Measurements from ENCODE around the gene MAST2.
"Not testable (repeated sequence)": the region's sequence is repeated elsewhere in the genome, so short reads cannot be mapped to it uniquely, and the experiment has no call there.

Gene MAST2

GRCh38 chr1:45843474-45843905 lies 40.1 kb downstream of the MAST2 start:
- H3K4me3 ChIP-seq (ENCODE audit: low read depth, low read length), result no peak overlapping the region
- TF ChIP-seq CTCF (IDR thresholded peaks at IDR 0.05; ENCODE audit: low read depth, low read length), result no peak

GRCh38 chr1:45844000-45844399 lies 40.6 kb downstream of the MAST2 start:
- not testable (repeated sequence) for H3K4me3 ChIP-seq (ENCODE audit: low read depth, low read length)

GRCh38 chr1:45846931-45847330 lies 43.5 kb downstream of the MAST2 start:
- TF ChIP-seq CTCF (IDR thresholded peaks at IDR 0.05; ENCODE audit: low read depth, low read length), result no peak
- H3K4me3 ChIP-seq (ENCODE audit: low read depth, low read length), result no peak overlapping the region

GRCh38 chr1:45848097-45848496 lies 44.7 kb downstream of the MAST2 start:
- no peak overlapping the region for H3K4me3 ChIP-seq (ENCODE audit: low read depth, low read length)
- TF ChIP-seq CTCF (IDR thresholded peaks at IDR 0.05; ENCODE audit: low read depth, low read length), result no peak

- H3K4me3 ChIP-seq (ENCODE audit: low read depth, low read length), result no peak overlapping the region
- TF ChIP-seq CTCF (IDR thresholded peaks at IDR 0.05; ENCODE audit: low read depth, low read length), result no peak
Observed at GRCh38 chr1:45848714-45849113, 45.3 kb downstream of the MAST2 start.

- no peak overlapping the region for H3K4me3 ChIP-seq (ENCODE audit: low read depth, low read length)
- no peak for TF ChIP-seq CTCF (IDR thresholded peaks at IDR 0.05; ENCODE audit: low read depth, low read length)
Observed at GRCh38 chr1:45850017-45850416, 46.6 kb downstream of the MAST2 start.

GRCh38 chr1:45854724-45855123 lies 51.3 kb downstream of the MAST2 start:
- no peak for TF ChIP-seq CTCF (IDR thresholded peaks at IDR 0.05; ENCODE audit: low read depth, low read length)

GRCh38 chr1:45857101-45857700 lies 53.8 kb downstream of the MAST2 start:
- H3K4me3 ChIP-seq (ENCODE audit: low read depth, low read length), result no peak overlapping the region
- TF ChIP-seq CTCF (IDR thresholded peaks at IDR 0.05; ENCODE audit: low read depth, low read length), result no peak

More at GRCh38 chr1:45854724-45855123, 51.3 kb downstream of the MAST2 start:
- no peak overlapping the region for H3K4me3 ChIP-seq (ENCODE audit: low read depth, low read length)

GRCh38 chr1:45857755-45858492 lies 54.5 kb downstream of the MAST2 start:
- not testable (repeated sequence) for H3K4me3 ChIP-seq (ENCODE audit: low read depth, low read length)
